Eye (tissue), 1 donor: ENCODE measurements around the gene PADI2.

Source experiments
- DNase-seq: peaks from one replicate; pipeline ENCODE4 v3.0.0-alpha.2; 2015

PADI2 gene

DNA sequence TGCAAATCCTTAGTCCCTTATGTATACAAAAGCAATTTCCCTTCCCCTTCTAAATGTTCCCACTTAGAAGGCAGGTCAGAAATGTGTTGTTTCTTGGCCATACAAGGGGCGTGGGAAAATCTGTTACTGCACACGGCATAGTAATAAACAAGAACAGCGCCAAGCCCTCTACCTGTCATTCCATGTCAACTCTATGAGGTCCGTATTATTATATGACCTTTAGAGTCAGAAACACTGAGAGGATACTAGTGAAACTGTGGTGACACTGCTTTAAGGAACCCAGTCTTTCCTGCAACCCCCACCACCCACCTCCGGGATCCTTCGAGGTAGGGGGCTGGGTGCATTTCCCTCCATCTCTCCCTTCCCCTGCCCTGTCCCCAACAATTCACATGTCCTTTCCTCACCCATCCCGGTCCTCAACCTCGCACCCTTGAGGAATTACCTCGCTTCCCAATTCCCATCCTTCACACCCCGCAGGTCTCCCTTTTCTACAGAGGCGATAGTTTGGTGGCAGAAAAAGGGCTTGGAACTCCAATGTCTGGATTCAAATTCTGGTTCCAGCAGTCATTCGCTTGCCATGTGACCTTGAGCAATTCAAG, 66.1 kb downstream of the PADI2 start:
- DNase-seq = no peak

- no peak for DNase-seq
These were observed 66.6 kb downstream of the PADI2 start for GRCh38 chr1:17052641-17053040.

DNA sequence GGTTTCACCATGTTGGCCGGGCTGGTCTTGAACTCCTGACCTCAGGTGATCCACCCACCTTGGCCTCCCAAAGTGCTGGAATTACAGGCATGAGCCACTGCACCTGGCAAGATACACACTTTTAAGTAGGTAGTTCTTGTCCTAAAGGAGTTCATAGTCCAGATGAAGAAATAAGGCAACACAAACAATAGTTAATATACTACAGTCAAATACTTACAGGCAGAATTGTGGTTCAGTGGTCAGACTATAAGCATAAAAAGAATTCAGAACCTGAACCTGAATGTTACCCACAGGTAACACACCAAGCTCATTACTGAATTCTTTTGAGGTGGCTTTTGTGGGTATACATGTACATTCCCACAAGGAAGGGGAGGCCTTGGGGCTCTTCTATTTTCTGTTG, 67.2 kb downstream of the PADI2 start:
- DNase-seq = no peak

DNA sequence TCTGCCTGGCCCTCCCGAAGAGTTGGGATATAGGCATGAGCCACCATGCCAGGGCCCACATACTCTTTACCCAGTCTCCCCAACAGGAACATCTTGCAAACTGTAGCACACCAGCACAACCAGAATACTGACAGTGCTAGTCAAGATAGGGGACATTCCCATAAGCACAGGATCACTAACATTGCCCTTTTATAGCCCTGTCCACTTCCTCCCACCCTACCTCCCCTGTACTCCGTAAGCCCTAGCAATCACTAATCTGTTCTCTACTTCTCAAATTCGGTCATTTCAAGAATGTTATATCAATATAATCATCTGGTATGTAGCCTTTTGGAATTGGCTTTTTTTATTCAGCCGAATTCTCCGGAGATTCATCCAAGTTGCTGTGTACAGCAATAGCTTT, 71.3 kb downstream of the PADI2 start:
- DNase-seq = no peak

GRCh38 chr1:17046334-17046657, 73.0 kb downstream of the PADI2 start:
- DNase-seq = no peak

DNA sequence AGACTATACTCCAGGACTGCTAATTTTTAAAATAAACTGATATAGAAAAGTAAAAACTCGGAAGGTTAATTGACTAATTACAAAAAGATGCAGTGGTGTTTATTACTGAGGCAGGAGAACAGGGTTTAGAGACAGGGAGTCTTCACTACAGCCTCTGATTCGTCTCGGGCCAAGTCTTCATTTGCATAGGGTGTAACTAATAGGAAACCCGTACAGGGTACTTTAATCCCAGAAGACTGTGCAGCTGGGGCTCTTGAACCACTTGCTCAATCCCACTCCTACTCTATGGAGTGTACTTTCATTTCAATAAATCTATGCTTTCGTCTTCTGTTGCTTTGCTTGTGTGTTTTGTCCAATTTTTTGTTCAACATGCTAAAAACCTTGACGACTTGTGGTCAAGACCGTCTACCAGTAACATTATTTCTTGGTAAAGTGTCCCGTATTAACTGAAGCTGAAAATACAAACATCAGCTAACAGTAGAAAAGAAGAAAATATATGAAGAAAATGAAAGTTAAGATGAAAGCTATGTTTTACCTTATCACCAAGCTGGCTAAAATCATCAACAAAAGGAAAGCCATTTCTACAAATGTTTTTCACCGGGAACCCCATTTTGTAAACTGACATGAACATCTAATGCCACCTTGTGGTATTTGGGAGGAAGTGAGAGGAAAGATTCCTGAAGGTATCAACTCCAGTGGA, 73.5 kb downstream of the PADI2 start:
- DNase-seq = peak; percentile 83

DNA sequence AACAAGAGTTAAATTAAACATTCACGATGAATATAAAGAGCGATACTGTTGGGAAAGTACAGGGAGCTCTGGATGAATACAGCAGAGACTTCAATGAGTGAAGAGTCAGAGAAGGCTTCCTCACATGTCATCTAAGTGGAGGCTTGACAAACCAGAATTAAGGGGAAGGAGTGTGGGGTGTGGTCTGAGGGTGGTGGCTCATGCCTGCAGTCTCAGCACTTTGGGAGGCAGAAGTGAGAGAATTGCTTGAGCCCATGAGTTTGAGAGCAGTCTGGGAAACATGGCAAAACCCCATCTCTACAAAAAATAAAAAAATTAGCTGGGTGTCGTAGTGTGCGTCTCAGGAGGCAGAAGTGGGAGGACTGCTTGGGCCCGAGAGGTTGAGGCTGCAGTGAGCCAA, 74.1 kb downstream of the PADI2 start:
- DNase-seq = no peak

- no peak for DNase-seq
These were observed 75.6 kb downstream of the PADI2 start for GRCh38 chr1:17043676-17044075.

GRCh38 chr1:17040135-17040534, 79.1 kb downstream of the PADI2 start:
- DNase-seq = no peak

GRCh38 chr1:17039522-17039921, 79.7 kb downstream of the PADI2 start:
- DNase-seq = no peak

GRCh38 chr1:17033481-17033880, 85.8 kb downstream of the PADI2 start:
- DNase-seq = no peak

DNA sequence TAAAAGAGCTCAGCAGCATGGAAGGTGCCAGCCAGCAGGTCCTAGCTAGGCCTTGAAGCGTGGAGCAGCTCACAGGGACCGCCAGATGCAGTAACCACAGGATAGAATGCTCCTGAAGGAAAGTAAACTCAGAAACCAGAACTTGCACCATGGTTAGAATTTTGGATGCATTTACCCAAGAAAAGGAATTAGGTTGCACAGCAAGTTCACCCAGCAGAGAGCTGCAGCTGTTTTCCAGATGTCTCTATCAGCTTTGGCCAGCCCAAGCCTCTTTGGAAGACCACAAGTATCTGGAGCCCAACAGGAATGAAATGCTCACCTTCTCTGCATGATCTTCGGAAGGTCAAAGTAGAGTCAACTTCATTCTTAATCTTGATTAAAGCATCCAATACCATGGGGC, 86.5 kb downstream of the PADI2 start:
- no peak for DNase-seq

DNA sequence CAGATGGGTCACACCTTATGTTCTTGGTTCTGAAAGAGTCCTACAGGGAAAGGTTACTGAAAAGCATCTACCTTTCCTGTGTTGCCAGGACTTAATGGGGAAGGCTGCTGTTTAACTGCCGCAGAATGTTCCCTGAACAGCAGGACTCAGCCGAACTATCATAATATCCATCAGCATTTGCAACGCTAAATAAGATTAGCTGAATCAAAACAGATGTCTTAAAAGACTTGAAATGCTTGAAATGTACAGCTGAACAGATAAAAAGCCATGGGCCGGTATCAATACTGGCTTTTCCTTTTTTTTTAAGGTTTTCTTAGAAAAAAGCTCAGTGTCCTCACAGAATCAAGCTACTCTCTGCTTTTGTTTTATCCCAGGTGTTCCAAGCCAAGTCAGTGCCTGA, 87.8 kb downstream of the PADI2 start:
- no peak for DNase-seq

GRCh38 chr1:17030206-17030605, 89.0 kb downstream of the PADI2 start:
- DNase-seq = no peak

- DNase-seq = no peak
These were observed 90.5 kb downstream of the PADI2 start for GRCh38 chr1:17028662-17029188.

DNA sequence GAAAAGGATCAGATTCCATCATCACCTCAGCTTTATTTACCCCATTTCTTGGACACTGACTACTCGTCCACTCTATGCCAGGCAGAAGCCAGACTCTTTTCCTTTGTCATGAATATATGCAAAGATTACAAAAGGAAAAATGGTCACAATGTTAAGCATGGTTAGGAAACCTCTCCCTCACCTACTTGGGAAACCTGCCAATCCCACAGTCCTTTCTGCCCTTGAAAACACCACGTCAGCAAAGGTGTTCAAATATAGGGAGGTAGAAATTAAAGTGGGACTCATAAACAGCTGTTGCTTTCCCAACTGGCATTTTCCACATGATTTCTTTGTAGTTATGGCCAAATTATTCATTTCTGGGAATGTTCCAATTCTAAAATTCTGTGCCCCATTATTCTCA, 91.4 kb downstream of the PADI2 start:
- no peak for DNase-seq

- DNase-seq = no peak
These were observed 91.8 kb downstream of the PADI2 start for GRCh38 chr1:17027403-17027802.

DNA sequence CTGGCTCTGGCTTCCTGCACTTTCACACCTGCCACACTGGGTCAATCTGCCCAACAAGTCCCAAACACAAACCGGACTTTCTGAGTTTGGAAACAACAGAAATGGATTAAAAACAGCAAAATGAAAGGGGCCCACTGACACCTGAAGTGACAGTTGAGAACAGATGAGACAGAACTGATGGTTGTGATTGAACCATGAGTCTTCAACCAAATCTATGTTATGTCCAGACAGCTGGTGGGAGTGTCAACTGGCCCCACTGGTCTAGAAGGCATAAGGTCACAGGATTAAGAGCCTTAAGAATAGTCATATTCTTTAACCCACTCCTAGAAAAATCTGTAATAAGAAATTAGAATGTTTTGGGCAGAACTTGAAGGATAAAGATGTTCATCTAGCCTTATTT, 94.5 kb downstream of the PADI2 start:
- DNase-seq = no peak

DNA sequence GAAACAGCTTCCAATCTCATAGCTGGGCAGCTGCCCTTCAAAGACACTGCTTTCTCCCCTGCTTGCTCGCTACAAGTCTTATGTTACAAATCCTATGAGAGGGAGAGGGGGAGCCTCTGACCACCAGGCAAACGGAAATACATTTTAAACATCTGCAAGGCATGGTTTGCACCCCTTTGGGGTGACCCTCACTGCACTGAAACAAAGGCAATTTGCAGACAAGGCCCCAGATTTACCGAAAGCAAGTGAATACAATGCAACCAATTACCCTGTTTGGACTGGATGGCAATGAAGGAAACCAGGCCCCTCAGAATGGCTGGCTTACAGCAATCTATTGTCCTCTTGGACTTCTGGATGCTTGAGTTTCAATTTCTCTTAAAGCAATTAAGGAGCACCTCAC, 95.7 kb downstream of the PADI2 start:
- no peak for DNase-seq

DNA sequence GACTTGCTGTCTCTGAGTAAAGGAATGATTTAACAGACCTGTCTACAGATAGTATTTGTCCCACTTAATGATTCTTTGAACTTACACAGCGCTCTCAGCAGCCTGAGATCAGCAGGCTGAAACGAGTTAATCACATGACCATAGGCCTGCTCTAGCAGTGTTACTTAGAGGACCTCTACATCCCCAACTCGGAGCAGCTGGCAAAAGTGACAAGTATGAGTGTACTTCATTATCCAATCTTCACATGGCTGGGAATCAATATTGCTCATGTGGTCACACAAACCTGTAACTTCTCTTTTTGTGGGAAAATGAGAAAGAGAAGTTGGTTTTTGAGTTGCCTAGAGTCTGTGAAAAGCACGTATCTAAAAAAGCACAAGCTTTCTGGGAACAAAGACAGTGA, 96.1 kb downstream of the PADI2 start:
- no peak for DNase-seq

DNA sequence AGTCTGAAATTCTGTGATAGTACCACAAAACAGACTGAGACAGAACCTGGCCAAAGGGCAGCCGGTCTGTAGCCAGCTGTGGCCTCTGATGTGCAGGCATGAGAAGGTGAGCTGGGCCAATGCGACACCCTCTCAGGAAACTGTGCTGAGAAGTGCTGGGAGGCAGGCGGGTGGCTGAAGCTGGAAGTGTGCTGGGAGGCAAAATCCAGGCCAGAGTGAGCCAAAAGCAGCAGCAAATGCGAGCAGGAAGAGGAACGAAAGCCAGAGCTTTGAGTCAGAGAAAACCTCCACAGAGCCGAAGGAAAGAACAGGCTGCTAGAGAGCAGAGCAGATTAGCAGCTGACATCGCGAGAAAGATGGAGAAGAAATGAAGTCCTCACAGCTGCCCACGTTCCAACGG, 97.4 kb downstream of the PADI2 start:
- no peak for DNase-seq

- DNase-seq = no peak
These were observed 98.7 kb downstream of the PADI2 start for GRCh38 chr1:17020502-17020901.

GRCh38 chr1:17018849-17019248, 100.4 kb downstream of the PADI2 start:
- DNase-seq = no peak

- DNase-seq = no peak
These were observed 101.8 kb downstream of the PADI2 start for GRCh38 chr1:17017435-17017834.
